Adipose tissue (tissue), 3 donors: Measurements from ENCODE around the gene MPZ. TPM values are rescaled to one million over a fixed set of nuclear protein-coding genes. Genes with fewer than 3 reads are reported as not detected.

Source experiments
- H3K27ac ChIP-seq: one replicate; pipeline ENCODE4 v1.5.1; 2013; ENCODE audit warnings: low read depth, low read length
- WGBS, 3 donors: extraction: QIAGEN DNeasy Blood & Tissue Kit; methylation state at CpG; one replicate each; pipeline ENCODE4 v1.1.7; 2013; 5-methylcytosine and 5-hydroxymethylcytosine counted together
- polyA plus RNA-seq, 3 donors: library from polyadenylated mRNA; stranded (reverse); fragments of 200-250 nt; gene quantifications; one replicate each; pipeline ENCODE4 v1.2.3, GENCODE V29; 2013
- donor health status: healthy with polysubstance abuse.
- donor health status: Bipolar disorder and iron deficiency.
- donor health status: healthy.

The MPZ gene
- polyA plus RNA-seq, 3 donors, result 1.2 to 3.5 (median 2.6) TPM

DNA sequence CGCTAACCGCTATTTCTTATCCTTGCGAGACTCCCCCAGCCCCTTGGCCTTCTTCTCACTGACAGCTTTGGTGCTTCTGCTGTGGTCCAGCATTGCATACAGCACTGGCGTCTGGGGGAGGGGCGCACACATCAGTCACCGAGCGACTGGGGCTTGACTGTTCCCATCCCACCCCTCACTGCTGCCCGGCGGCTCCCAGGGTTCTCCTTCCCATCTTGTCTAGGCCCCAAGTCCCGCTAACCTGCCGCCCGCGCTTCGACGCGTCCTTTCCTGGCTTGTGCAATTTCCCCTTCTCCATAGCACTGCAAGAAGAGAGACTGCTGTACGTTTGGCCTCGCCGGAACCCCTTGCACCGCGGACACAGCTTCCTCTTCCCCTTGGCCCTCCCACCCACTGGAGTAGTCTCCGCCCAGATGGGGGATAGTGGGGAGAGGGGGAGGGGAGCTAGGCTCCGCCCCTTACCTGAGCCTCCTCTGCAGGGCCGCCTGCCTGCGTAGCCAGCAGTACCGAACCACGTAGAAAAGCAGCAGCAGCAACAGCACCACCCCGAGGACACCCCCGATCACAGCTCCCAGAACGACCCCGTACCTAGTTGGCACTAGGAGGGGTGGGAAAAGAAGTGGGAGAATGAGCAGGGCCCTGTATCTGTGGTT, 3.8 kb downstream of the MPZ start:
- 1 to 2% (median 1%) methylated on average over 31 of the region's 31 CpGs for WGBS, 3 donors
- H3K27ac ChIP-seq, result peak overlapping the region; percentile 28

DNA sequence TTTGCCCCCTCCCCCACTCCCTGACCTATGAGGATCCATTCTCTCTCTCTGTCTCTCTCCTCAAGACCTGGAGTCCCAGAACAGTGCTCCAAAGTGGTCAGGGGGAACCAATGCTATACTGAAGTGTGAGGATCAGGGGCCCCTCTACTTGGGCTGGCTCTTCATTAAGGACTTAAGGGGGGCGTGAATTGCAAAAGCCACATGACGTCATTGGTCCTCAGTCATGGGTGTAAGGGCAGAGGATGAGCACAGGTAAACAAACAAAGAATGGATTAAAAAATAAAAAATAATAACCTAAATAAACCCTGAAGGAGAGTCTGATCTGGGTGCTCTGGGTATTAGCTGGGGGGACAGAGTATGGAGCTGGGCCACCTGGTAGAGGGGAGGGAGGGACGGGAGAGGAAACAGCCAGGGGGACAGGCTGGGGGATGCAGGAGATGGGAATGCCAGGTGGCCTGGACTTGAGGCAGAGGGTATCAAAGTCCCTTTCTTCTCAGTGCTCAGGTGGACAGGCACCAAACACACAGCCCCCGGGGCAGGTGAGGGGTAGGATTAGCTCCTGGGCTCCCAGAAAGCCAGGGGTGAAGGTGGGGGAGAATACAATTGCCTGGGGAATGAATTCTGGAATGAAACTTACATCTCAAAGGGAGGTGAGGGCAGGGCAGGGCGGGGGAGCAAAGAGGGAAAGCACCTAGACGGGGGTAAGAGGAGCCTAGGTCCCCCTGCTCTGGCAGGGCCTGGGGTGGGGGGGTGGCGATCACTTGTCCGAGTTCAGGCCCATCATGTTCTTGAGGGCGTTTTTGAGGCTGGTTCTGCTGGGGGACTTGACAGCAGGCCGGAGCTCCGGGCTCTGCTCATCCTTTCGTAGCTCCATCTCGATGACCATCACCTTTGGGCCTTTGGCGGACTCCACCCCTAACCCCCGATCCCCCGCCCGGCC, 4.6 kb downstream of the MPZ start:
- WGBS, 3 donors, result 9 to 11% (median 11%) methylated on average over 14 to 17 of the region's 17 CpGs

DNA sequence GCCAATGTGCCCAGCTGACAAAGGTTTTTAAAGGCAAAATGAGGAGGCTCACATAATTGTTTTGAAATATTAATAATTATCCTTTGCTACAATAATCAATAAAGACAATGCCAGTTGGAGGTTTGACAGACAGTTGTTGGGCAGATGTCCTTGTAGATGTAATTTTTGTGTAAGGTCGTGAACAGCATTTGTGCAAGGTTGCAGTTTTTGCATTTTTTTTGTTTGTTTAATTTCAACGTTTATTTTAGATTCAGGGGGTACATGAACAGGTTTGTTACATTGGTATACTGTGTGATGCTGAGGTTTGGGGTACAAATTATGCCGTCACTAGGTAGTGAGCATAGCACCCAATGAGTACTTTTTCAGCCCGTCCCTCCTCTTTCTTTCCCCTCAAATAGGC, 9.3 kb downstream of the MPZ start:
- WGBS, 3 donors, result 85 to 97% (median 92%) methylated on average over 4 of the region's 4 CpGs
- H3K27ac ChIP-seq, result no peak overlapping the region

More for the DNA sequence above, 4.6 kb downstream of the MPZ start:
- H3K27ac ChIP-seq, result peak overlapping the region; percentile 28

DNA sequence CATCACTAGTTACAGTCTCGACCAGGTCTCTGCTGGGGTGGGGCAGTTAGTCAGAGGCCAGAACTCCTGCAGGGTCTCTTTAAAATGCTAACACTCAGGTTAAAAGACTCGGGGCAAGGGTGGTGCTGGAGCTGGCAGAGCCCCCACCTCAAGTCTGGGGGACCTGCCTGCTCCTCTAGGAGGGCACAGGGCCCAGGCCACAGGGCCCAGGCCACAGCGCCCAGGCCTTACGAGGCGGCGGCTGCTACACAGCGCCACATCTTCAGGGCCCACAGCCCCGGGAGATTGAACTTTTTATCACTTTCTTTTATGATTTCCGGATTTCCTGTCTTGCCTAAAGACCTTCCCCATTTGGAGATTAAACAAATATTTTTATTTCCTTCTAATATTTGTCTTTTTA, 10.4 kb downstream of the MPZ start:
- WGBS, 3 donors, result 66 to 75% (median 68%) methylated on average over 9 of the region's 9 CpGs
- H3K27ac ChIP-seq, result no peak overlapping the region

DNA sequence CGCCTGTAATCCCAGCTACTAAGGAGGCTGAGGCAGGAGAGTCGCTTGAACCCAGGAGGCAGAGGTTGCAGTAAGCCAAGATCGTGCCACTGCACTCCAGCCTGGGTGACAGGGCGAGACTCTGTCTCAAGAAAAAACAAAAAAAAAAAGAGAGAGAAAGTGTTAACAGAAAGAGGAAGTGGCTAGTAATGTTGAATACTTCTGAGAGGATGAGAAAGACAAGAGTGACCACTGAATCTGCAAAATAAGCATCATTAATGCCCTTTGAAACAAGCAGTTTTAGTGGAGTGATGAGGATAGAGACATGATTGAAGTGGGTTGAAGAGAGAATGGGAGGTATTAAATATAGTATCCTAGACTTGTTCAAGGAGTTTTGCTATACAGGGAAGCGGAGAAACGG, 11.7 kb downstream of the MPZ start:
- no peak overlapping the region for H3K27ac ChIP-seq
- 85 to 91% (median 91%) methylated on average over 6 of the region's 6 CpGs for WGBS, 3 donors

DNA sequence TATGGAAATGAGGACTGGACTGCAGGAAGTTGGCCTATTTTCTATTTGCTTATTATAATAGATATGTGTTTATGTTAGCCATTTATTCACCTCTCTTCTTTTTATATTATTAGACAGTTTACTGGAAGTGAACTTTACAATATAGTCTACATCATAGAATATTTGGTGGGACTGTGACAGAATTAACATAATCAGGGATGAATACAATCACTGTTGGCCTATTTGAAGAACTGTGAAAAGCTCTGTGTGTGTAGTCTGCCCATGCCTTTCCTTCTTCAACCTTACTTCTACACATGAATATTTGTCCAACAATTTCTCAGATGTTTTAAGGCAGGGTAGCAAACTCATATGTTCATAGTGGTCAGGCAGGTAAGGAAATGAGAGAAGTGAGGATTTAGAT, 12.4 kb downstream of the MPZ start:
- no peak overlapping the region for H3K27ac ChIP-seq

DNA sequence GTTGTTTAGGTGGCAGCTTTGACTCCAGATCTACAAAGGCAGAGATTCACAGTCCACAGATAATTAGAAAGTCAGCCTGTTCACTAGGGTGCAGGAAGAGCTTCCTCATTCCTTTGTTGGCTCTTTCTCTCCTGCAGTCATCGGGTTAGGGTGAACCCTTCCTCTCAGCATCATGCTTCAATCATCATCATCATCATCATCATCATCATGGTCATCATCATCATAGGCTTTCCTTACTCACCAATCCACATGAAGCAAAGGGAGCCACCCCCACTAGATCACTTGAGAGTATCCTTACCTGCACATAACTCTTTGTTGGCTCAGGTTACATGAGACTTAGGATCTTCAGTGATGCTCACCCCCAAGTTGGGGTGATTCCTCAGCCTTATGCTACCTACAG, 19.0 kb downstream of the MPZ start:
- H3K27ac ChIP-seq, result no peak overlapping the region
- 77 to 80% (median 78%) methylated on average over 1 of the region's 1 CpG for WGBS, 3 donors

DNA sequence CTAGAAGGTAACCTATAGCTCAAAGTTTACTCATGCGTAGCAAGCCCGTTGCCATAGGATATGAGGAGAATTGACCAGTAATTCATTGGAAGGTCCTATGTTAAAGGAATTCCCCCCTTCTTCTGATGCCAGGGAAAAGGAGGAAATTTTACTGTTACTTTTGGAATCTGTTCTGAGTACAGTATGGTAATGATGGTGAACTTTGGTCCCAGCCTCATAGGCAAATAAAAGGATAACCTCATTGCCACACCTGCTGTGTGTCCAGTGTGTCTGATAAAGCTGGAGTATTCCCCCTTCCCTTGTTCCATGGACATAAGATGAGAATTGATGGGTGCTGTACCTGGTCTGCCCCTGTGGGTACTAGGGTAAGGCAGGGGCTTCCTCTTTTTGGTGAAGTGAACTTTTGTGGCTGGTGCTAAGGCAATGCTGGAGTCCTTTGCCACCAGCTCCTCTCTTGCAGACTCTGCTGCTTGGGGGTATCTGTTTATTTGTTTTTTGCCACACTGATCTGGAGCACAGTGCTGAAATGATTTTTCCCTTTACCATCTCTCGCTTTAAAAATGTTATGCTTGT, 22.2 kb downstream of the MPZ start:
- 89 to 96% (median 91%) methylated on average over 3 of the region's 3 CpGs for WGBS, 3 donors

DNA sequence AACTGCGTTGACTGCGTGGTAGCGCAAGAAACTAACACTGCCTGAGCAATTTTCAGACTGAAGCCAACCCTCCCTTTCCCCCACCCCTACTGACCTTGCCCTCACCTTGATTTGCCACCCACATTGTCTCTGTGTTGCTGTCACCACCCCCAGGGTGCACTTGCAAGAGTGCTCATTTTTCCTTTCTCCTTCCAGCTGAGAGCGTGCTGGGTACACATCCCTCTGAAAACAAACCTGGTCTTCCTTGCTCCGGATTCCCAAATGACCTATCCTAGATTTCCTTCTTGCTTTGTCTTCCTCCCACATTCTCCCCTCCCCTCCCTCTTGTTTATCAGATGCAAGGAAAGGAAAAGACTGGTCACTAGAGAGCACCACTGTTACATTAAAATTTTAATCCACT, 24.2 kb downstream of the MPZ start:
- WGBS, 3 donors, result 67 to 77% (median 71%) methylated on average over 5 of the region's 5 CpGs

More for the DNA sequence above, 22.2 kb downstream of the MPZ start:
- no peak overlapping the region for H3K27ac ChIP-seq

DNA sequence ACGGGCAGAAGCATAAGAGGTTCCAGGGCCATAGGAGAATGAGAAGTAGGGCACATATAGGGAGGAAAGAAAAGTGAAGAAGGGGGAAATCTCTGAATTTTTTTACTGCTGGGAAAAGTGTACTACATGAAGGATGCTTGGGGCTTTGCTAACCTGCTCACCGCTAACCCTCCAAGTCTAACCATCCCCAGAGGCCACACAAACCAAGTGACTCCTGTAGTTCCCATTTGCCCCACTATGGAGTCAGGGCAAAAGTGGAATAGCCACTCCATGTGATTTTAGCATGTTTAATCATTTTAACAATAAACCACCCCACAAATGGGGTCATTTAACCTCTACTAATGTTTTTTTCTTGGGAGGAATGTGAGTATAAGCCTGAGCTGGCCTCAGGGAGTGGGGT, 24.7 kb downstream of the MPZ start:
- WGBS, 3 donors, result 93 to 97% (median 95%) methylated on average over 2 of the region's 2 CpGs
- no peak overlapping the region for H3K27ac ChIP-seq

More for the DNA sequence above, 24.2 kb downstream of the MPZ start:
- H3K27ac ChIP-seq, result no peak overlapping the region

DNA sequence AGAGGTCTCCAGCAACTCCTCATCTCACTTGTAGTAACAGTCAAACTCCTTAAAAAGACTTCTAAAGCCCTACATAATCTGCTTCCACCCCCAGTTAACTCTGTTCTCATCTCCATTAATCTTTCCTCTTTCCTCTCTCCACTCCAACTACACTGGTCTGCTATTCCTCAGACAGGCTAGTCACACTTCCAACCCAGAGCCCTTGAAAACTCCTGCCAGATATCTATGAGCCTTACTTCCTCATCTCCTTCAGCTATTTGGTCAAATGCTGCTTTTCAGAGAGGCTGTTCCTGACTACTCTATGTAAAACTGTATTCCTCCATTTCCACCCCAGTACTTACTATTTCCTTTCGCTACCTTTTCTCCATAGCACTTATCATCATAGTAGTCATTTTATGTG, 26.8 kb downstream of the MPZ start:
- 94 to 98% (median 95%) methylated on average over 1 of the region's 1 CpG for WGBS, 3 donors
- no peak overlapping the region for H3K27ac ChIP-seq

DNA sequence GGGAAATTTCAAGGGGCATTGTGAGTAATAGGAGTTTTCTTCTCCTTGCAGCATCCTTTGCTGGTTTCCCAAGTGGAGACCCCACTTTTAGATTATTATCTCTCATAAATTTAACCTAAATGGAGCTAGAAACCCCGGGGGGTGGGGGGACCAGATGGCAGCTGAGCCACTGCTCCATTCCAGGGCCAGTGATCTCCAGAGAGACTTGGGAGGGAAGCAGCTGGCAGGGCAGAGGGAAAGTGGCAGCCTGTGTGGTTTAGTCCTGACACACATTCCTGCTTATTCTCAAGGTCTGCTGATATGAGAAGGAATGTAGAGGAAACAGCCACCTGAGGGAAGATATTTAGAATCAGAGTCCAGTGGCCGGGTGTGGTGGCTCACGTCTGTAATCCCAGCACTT, 34.9 kb downstream of the MPZ start:
- H3K27ac ChIP-seq, result no peak overlapping the region
- 16 to 65% (median 56%) methylated on average over 3 of the region's 3 CpGs for WGBS, 3 donors

DNA sequence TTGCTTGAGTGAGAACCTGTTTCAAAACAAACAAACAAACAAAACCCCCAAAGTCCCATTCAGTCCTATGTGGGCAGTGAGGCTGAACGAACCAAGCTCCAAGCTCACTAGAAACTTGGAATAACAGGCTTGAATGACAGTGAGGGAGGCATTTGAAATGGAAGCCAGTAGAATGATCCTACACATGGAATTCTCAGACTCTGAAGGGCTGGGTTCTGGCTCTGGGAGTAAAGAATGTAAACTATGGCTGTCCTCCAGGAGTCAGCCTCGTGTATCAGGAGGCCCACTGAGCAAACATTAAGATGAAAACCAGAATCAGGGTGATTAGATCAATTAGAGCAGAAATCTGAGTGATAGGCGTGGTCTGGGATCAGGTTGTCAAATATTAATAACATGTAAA, 36.4 kb downstream of the MPZ start:
- H3K27ac ChIP-seq, result no peak overlapping the region
- 39 to 68% (median 59%) methylated on average over 3 of the region's 3 CpGs for WGBS, 3 donors

DNA sequence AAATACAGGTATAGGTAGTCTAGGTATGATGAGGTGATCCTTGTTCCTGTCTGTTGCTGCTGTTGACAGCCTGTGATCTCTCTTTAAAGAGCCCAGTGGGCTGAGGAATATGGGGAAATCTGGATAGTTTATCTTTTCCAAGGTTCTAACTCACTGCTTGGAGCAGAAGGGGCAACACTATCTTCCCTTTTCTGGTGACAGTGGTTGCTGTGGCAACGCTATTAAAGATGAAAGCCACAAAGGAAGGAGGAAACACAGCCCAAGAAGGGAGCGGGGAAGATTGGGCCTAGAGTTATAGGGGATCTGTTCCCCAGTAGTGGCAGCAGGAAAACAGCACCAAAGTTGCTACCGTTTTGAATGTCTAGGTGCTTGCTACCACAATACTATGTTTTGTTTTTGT, 42.4 kb downstream of the MPZ start:
- no peak overlapping the region for H3K27ac ChIP-seq
- WGBS, 3 donors, result 48 to 79% (median 57%) methylated on average over 3 of the region's 3 CpGs

DNA sequence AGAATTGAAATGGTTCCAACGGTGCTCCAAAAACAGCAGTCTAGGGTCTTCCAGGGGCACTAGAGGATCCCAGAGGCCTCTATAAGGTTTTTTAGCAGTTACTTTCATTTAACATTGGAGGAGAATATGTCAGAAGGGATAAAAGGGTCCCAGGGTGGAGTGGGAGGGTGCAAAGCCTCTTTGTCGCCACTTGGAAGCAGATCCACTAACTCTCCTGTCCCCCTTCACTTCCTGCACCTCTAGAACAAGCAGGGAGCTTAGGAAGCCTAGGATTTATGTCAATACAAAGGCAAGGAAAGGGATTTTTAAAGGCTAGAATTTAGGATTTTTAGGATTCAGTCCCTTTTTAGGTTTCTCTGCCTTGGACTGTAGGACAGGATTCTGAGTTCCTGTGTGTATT, 42.9 kb downstream of the MPZ start:
- no peak overlapping the region for H3K27ac ChIP-seq
- WGBS, 3 donors, result 61 to 81% (median 70%) methylated on average over 2 of the region's 2 CpGs

DNA sequence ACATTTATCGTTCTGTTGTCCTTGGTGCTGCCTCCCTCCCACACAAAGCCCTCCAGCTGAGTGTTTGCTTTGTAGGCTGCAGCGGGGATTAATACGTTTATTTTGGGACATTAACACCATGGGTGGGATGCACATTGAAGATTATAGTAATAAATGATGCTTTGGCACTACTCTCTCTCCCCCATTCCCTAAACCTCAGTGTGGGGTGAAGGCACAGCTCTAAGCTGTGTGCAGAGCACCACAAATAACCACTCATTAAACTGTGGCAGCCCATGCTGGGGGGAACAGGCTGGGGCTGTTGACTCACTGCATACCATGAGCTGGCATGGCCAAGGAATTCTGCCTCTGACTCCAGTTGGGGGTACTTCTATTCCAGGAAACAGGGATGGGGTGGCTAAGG, 43.6 kb downstream of the MPZ start:
- no peak overlapping the region for H3K27ac ChIP-seq
- WGBS, 3 donors, result 24 to 65% (median 61%) methylated on average over 3 of the region's 3 CpGs

DNA sequence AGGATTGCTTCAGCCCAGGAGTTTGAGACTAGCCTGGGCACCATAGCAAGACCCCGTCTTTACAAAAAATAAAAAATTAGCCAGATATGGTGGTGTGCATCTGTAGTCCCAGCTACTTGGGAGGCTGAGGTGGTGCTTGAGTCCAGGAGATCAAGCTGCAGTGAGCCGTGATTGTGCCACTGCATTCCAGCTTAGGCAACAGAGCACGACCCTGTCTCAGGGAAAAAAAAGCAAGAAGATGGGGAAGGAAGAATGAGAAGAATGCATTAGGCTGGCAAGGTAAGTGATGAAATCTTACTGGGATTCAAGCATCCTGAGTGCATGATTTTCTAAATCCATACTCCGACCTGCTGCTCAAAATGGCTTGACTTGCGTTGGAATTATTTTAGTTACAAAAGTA, 44.5 kb downstream of the MPZ start:
- no peak overlapping the region for H3K27ac ChIP-seq
- WGBS, 3 donors, result 79 to 91% (median 80%) methylated on average over 5 of the region's 5 CpGs

DNA sequence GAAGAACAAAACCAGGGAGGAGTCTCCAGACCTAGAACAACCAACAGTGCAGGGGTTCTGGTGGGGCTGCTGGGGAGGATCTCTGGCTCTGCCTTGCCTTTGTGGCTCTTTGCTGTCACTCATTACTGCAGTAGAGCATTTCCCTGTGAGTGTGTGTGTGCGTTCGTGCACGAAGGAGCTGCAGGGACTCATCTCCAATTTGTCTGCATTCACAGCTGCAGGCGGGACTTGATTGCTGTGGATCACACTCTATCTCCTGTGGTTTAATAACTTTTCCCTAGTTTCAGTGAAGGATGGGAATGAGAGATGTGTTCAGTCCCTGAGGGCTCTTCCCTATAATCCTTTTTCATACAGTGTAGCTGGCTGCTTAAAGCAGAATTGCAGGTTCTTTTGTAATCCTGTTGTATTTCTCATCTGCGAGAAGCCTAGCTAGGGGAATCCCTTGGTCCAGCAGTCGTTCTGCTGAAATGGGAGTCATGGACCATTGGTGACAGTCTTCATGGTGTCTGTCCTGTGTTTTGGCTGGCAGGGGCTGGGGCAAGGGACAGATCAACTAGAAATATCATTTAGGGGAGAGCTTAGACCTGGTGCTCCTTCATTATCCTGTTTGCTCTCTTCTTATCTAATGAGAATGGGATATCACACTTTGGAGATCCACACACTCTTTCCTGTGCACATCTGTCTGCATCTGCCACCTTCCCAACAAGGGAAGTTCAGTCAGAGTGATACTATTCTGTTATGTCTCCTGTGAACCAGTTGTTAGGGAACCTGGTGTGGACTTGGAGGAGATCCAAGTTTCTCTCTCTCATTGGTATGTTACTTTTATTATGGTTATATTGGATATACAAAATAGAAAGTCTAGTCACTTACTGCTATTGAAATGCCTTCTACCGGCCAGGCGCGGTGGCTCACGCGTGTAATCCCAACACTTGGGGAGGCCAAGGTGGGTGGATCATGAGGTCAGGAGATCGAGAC, 48.2 kb downstream of the MPZ start:
- H3K27ac ChIP-seq, result no peak overlapping the region
- 73 to 82% (median 79%) methylated on average over 12 of the region's 12 CpGs for WGBS, 3 donors
